Left lobe of liver (tissue), 2 donors: ENCODE results near the gene CEP89. TPM values are rescaled to one million over a fixed set of nuclear protein-coding genes. Genes with fewer than 3 reads are reported as not detected.
A peak's percentile ranks its signal among the peaks of the same experiment; 100 is the strongest.
"Not testable (repeated sequence)": the region's sequence is repeated elsewhere in the genome, so short reads cannot be mapped to it uniquely, and the experiment has no call there.

Experiments used
- ATAC-seq: fragments of 200-7000 bp; cut with Tn5 transposase; one replicate; pipeline ENCODE4 v1.9.1; 2020; ENCODE audit warnings: mild to moderate bottlenecking, moderate library complexity
- DNase-seq: peaks from one replicate; pipeline ENCODE4 v3.0.0-alpha.2; 2020; ENCODE audit warnings: low spot score
- total RNA-seq: library from RNA; stranded (reverse); gene quantifications from one replicate; pipeline ENCODE4 v1.2.1, GENCODE V29; 2021
- donor health status: DM: no; HTN: no; CAD: no; lungs with moderate emphysema.
- donor health status: DM: no; HTN: yes; CAD: no.

Gene CEP89
- total RNA-seq, 1 donor from 2014 or later, result 4.6 TPM

GRCh38 chr19:32969549-32969948, 2.2 kb downstream of the CEP89 start:
- DNase-seq (no peak), ATAC-seq (no peak)

GRCh38 chr19:32966750-32967149, 5.0 kb downstream of the CEP89 start:
- DNase-seq, result no peak

GRCh38 chr19:32945260-32945659, 26.5 kb downstream of the CEP89 start:
- DNase-seq (no peak), ATAC-seq (no peak)

More at GRCh38 chr19:32966750-32967149, 5.0 kb downstream of the CEP89 start:
- ATAC-seq, result no peak

DNA sequence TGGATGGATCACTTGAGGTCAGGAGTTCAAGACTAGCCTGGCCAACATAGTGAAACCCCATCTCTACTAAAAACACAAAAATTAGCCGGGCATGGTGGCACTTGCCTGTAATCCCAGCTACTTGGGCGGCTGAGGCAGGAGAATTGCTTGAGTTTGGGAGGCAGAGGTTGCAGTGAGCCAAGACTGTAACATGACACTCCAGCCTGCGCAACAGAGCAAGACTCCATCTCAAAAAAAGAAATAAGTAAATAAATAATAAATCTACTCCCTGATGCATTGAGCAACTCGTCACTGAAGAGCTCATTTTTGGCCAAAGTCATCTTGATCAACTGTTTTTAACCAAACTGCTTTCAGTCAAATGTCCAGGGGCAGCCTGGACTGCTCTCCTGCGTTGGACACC, 30.5 kb downstream of the CEP89 start:
- DNase-seq, ATAC-seq: not testable (repeated sequence)

- DNase-seq (no peak), ATAC-seq (no peak)
These were observed 35.7 kb downstream of the CEP89 start for GRCh38 chr19:32936065-32936464.

DNA sequence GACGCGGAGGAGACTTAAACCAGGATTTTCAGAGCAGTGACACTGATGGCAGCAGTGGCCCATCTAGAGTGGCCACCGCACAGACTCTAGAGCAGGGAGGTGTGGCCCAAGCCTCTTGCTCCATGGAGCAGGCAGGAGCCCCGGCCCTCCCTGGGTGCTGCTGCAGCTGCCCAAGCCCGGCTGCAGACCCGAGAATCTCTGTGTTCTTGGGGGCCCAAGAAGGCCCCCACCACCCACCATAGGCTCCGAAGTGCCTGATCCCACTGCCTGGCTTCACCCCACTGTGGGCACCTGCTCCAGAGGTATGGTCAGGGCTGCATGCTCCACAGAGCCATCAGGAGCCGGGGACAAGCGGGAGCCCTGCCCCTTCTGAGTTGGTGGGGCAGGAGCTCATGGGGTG, 36.1 kb downstream of the CEP89 start:
- no peak for ATAC-seq
- no peak for DNase-seq

- ATAC-seq (no peak), DNase-seq (no peak)
These were observed 38.2 kb downstream of the CEP89 start for GRCh38 chr19:32933571-32933970.

DNA sequence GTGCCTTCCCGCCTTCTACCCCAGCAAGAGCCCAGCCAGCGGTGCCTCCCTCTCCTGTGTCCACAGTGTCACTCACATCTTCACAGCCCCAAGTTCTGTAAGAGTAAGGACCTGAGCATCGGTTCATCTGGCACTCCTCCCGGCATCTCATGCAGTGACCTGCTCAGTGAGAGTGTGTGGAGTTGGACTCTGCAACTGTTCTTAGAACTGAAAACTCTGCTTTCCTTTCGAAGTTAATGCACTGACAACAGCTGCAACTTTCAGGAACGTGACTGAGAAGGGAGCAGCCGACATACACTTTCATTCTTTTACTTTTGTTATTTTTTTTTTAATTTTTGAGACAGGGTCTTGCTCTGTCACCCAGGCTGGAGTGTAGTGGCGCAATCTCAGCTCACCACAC, 41.2 kb downstream of the CEP89 start:
- no peak for DNase-seq
- ATAC-seq, result no peak

GRCh38 chr19:32928806-32929205, 43.0 kb downstream of the CEP89 start:
- DNase-seq, result no peak

GRCh38 chr19:32924200-32924599, 47.6 kb downstream of the CEP89 start:
- no peak for DNase-seq
- no peak for ATAC-seq

More at GRCh38 chr19:32928806-32929205, 43.0 kb downstream of the CEP89 start:
- no peak for ATAC-seq

- DNase-seq (no peak), ATAC-seq (no peak)
These were observed 50.1 kb downstream of the CEP89 start for GRCh38 chr19:32921624-32922023.

GRCh38 chr19:32919365-32919764, 52.4 kb downstream of the CEP89 start:
- DNase-seq, result no peak
- no peak for ATAC-seq

- DNase-seq, result no peak
- no peak for ATAC-seq
These were observed 54.2 kb downstream of the CEP89 start for GRCh38 chr19:32917616-32917996.

- peak; percentile 29 for ATAC-seq
- DNase-seq, result no peak
These were observed 54.7 kb downstream of the CEP89 start for GRCh38 chr19:32916969-32917615.

DNA sequence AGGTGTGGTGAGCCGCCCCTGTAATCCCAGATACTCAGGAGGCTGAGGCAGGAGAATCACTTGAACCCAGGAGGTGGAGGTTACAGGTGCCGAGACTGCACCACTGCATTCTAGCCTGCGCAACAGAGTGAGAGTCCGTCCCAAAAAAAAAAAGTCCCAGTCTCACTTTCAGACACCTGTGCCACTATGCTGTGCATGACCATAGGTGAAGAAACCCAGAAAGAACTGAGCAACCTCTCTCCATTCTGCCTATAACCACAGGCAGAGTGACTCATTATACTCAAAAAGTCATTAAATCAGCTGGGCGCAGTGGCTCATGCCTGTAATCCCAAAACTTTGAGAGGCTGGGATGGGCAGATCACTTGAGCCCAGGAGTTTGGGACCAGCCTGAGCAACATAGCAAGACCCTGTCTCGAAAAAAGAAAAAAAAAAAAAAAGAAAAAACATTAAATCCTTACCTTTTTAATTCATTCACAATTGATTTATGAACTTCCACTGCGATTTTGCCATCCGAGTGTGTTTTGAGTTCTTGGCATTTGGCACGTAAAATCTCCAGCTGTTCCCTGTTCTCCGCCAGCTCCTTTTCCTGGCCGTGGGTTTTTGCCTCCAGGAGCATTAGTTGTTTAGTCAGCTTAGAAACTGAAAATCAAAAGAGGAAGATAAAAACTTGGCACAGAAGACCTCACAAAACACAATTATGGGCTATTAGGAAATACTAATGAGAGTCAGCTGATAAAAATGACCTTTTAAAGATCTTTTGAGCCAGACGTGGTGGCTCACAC, 56.7 kb downstream of the CEP89 start:
- DNase-seq (no peak), ATAC-seq (no peak)

GRCh38 chr19:32911467-32911866, 60.3 kb downstream of the CEP89 start:
- ATAC-seq, result no peak

DNA sequence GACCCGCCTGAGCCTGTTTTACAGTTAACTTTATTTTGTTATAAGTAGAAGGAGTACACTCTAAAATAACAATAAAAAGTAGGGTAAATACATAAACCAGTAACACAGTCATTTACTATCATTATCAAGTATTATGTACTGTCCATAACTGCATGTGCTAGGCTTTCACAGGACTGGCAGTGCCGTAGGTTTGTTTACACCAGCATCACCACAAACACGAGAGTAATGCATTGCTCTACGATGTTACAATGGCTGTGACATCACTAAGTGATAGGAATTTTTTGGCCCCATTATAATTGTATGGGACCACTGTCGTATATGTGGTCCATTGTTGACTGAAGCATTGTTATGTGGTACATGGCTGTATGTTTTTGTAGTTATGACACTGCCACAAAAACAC, 60.9 kb downstream of the CEP89 start:
- ATAC-seq, result no peak
- no peak for DNase-seq

More at GRCh38 chr19:32911467-32911866, 60.3 kb downstream of the CEP89 start:
- DNase-seq, result no peak

DNA sequence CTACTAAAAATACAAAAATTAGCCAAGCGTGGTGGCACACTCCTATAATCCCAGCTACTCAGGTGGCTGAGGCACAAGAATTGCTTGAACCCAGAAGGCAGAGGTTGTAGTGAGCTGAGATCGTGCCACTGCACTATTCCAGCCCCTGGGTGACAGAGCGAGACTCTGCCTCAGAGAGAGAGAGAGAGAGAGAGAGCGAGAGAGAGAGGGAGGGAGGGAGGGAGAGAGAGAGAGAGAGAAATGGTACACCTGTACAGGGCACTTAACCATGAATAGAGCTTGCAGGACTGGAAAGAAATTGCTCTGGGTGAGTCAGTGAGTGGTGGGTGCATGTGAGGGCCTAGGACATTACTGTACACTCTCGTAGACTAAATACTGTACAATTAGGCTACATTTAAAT, 61.7 kb downstream of the CEP89 start:
- ATAC-seq, result no peak
- DNase-seq, result no peak

- ATAC-seq (no peak), DNase-seq (no peak)
These were observed 62.5 kb downstream of the CEP89 start for GRCh38 chr19:32909257-32909656.

DNA sequence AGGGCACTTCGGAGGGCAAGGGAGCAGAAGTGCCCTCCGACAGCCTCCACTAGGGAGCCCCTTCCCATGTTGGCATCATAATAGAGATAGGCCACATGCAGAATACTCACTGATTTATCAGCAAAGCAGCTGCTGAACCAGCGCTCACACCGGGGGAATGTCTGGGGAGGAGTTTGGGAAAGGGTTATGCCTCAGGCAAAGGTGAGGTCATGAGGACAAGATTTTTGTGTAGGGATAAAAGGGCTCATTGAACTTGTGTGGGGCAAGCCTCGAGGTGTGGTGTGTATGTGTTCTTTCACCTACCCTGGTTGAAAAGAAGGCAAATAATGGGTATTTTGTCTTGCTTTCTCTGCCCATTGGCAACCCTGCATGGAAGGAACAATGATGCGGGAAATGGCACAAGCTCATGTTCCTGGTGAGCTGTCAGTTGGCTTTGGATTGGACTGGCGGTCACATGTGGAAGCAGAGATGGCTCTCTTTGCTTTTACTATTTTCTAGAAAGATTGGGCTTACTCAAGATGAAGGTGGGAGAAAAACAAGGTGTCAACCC, 63.0 kb downstream of the CEP89 start:
- ATAC-seq, result no peak

GRCh38 chr19:32902448-32902847, 69.3 kb downstream of the CEP89 start:
- no peak for ATAC-seq
- no peak for DNase-seq

More for the DNA sequence above, 63.0 kb downstream of the CEP89 start:
- DNase-seq, result no peak

DNA sequence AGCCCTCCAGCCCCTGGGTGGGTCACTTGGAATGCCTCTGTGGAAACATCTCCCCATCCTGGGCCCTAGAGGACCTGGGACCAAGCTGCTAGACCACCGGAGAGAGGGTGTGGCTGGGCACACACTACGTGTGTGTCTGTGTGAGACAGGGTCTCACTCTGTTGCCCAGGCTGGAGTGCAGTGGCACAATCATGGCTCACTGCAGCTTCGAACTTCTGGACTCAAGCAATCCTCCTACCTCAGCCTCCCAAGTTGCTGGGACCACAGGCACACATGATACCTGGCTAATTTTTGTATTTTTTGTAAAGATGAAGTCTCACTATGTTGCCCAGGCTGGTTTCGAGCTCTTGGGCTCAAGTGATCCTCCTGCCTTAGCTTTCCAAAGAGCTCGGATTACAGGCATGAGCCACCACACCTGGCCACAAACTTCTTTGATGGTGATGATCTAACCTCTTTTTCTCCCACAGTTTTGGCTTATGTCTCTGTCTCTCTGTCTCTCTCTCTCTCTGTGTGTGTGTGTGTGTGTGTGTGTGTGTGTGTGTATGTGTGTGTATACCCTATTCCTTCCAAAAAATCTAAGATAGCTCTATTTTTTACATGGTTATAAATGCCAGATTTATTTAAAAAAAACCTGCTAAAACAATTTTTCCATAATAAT, 70.1 kb downstream of the CEP89 start:
- ATAC-seq (no peak), DNase-seq (peak; percentile 5)
